HL-60 (cell line): ENCODE results near the gene RALGPS2.

ENCODE experiments used
- GABPA ChIP-seq: IDR thresholded peaks from 2 replicates; pipeline ENCODE4 v1.6.1; 2012; ENCODE audit warnings: low read depth
- POLR2AphosphoS5 ChIP-seq: IDR thresholded peaks from 2 replicates; pipeline ENCODE4 v1.6.1; 2012; ENCODE audit warnings: low read depth
- SPI1 ChIP-seq: IDR thresholded peaks from 2 replicates; pipeline ENCODE4 v1.6.1; 2012; ENCODE audit warnings: low read depth, mild to moderate bottlenecking, borderline replicate concordance
- TF ChIP-seq, protein P1 (sequence below): IDR thresholded peaks from 2 replicates; pipeline ENCODE4 v1.6.1; 2012; ENCODE audit warnings: low read depth; ENCODE audit not compliant: insufficient replicate concordance
- TF ChIP-seq, protein P2 (sequence below): IDR thresholded peaks from one replicate; pipeline ENCODE4 v1.5.1; 2011; ENCODE audit warnings: low read length, control low read depth, inconsistent platforms; ENCODE audit not compliant: insufficient read depth

DNA sequence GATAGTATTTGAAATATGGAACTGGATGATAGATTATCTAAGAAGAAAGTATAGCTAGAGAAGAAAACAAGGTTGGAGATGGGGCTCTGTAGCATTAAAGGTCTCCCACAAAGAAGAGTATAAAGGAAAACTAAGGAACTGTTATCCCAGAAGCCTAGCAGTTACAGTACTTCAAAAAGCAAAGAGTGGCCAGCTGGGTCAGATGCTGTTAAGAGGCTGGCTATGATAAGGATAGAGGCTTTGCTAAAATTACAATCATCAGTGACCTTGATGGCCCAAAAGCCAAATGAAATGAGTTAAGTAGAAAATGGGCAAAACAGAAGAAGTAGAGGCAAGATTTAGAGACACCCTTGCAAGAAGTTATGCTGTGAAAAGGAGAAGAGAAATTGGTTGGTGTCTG, 170.9 kb downstream of the RALGPS2 start:
- TF ChIP-seq POLR2AphosphoS5: no peak
- TF ChIP-seq, protein P1, sequence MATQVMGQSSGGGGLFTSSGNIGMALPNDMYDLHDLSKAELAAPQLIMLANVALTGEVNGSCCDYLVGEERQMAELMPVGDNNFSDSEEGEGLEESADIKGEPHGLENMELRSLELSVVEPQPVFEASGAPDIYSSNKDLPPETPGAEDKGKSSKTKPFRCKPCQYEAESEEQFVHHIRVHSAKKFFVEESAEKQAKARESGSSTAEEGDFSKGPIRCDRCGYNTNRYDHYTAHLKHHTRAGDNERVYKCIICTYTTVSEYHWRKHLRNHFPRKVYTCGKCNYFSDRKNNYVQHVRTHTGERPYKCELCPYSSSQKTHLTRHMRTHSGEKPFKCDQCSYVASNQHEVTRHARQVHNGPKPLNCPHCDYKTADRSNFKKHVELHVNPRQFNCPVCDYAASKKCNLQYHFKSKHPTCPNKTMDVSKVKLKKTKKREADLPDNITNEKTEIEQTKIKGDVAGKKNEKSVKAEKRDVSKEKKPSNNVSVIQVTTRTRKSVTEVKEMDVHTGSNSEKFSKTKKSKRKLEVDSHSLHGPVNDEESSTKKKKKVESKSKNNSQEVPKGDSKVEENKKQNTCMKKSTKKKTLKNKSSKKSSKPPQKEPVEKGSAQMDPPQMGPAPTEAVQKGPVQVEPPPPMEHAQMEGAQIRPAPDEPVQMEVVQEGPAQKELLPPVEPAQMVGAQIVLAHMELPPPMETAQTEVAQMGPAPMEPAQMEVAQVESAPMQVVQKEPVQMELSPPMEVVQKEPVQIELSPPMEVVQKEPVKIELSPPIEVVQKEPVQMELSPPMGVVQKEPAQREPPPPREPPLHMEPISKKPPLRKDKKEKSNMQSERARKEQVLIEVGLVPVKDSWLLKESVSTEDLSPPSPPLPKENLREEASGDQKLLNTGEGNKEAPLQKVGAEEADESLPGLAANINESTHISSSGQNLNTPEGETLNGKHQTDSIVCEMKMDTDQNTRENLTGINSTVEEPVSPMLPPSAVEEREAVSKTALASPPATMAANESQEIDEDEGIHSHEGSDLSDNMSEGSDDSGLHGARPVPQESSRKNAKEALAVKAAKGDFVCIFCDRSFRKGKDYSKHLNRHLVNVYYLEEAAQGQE: no peak
- TF ChIP-seq, protein P2, sequence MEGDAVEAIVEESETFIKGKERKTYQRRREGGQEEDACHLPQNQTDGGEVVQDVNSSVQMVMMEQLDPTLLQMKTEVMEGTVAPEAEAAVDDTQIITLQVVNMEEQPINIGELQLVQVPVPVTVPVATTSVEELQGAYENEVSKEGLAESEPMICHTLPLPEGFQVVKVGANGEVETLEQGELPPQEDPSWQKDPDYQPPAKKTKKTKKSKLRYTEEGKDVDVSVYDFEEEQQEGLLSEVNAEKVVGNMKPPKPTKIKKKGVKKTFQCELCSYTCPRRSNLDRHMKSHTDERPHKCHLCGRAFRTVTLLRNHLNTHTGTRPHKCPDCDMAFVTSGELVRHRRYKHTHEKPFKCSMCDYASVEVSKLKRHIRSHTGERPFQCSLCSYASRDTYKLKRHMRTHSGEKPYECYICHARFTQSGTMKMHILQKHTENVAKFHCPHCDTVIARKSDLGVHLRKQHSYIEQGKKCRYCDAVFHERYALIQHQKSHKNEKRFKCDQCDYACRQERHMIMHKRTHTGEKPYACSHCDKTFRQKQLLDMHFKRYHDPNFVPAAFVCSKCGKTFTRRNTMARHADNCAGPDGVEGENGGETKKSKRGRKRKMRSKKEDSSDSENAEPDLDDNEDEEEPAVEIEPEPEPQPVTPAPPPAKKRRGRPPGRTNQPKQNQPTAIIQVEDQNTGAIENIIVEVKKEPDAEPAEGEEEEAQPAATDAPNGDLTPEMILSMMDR: no peak
- no peak for TF ChIP-seq SPI1
- TF ChIP-seq GABPA: no peak
